ENCODE measurements around the gene L3MBTL4.

The L3MBTL4 gene

DNA sequence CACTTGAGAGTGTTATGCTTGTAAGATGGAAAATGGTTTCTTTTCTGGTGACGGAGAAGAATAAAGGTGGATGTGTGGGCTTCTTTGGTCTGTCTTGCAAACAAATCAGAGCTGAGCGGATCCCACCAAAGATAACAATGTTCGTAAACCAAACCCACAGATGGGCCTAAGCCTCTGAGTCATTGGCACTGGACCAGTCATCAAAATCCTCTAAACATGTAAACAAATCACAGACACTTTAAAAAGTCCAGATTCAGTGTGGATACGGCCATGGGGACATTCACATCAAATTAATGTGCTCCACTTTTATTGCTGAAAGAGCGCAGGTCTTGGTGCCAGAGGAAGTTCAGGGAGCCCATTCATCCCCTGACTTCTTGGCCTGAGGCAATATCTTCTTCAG is 458.9 kb downstream of the L3MBTL4 start:
- H3K4me3 ChIP-seq (ENCODE audit: low read depth, low read length): no peak overlapping the region
- no peak overlapping the region for H3K27ac ChIP-seq (ENCODE audit: low read depth, low read length)
- no peak overlapping the region for H2AFZ ChIP-seq (ENCODE audit: low read length, unreplicated experiment)
- H3K79me2 ChIP-seq (ENCODE audit: control insufficient read depth, insufficient read depth, low read length, unreplicated experiment): no peaks in the 10 kb centered on the region
- H3K4me1 ChIP-seq (ENCODE audit: control insufficient read depth, insufficient read depth, low read length, unreplicated experiment): no peaks in the 10 kb centered on the region
- H3K36me3 ChIP-seq (ENCODE audit: insufficient read depth, low read length): no peaks in the 10 kb centered on the region
- peaks cover 17% of the 10 kb centered on the region; the same call in 1 of the 2 replicates for H3K27me3 ChIP-seq (ENCODE audit: insufficient read depth, low read length)

DNA sequence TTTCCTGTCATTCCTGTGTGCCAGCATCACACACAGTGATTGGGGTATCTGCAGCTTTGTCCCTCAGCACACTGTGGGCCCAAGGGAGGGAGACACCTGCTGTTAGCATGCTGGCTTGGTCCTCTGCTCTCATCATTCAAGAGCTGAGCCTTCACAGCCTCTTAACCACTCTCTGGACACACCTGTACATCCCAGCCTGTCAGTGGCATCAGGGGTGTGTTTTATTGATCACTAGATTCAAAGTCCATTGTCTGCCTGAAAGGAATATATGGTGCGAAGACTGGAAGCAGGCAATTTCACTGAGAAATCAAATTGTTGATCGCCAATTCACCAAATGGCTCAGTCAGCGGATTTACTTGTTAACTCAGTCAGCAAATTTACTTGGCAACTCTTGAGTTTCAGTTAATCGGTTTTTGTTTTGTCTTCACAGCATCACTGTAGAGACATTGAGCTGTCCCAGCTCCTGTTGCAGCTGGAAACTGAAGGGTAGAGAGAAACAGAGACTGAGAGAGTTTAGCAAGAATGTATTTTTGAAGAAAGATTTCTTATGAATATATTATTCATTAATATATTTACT is 463.1 kb downstream of the L3MBTL4 start:
- peaks cover 8% of the 10 kb centered on the region; the same call in 1 of the 2 replicates for H3K27me3 ChIP-seq (ENCODE audit: insufficient read depth, low read length)
- H3K27ac ChIP-seq (ENCODE audit: low read depth, low read length): no peak overlapping the region
- no peaks in the 10 kb centered on the region for H3K79me2 ChIP-seq (ENCODE audit: control insufficient read depth, insufficient read depth, low read length, unreplicated experiment)
- H3K4me3 ChIP-seq (ENCODE audit: low read depth, low read length): no peak overlapping the region
- no peaks in the 10 kb centered on the region for H3K36me3 ChIP-seq (ENCODE audit: insufficient read depth, low read length)
- H2AFZ ChIP-seq (ENCODE audit: low read length, unreplicated experiment): no peak overlapping the region
- H3K4me1 ChIP-seq (ENCODE audit: control insufficient read depth, insufficient read depth, low read length, unreplicated experiment): no peaks in the 10 kb centered on the region

GRCh38 chr18:5948781-5949180 is 465.9 kb downstream of the L3MBTL4 start:
- Histone ChIP-seq H3K79me2 (ENCODE audit: control insufficient read depth, insufficient read depth, low read length, unreplicated experiment) (no peaks in the 10 kb centered on the region), H3K4me3 (ENCODE audit: low read depth, low read length) (no peak overlapping the region), H3K27me3 (ENCODE audit: insufficient read depth, low read length) (peaks cover 13% of the 10 kb centered on the region; the same call in 1 of the 2 replicates), H2AFZ (ENCODE audit: low read length, unreplicated experiment) (no peak overlapping the region), H3K27ac (ENCODE audit: low read depth, low read length) (no peak overlapping the region), H3K36me3 (ENCODE audit: insufficient read depth, low read length) (no peaks in the 10 kb centered on the region), H3K4me1 (ENCODE audit: control insufficient read depth, insufficient read depth, low read length, unreplicated experiment) (no peaks in the 10 kb centered on the region)

GRCh38 chr18:5948237-5948636 is 466.5 kb downstream of the L3MBTL4 start:
- no peaks in the 10 kb centered on the region for H3K4me1 ChIP-seq (ENCODE audit: control insufficient read depth, insufficient read depth, low read length, unreplicated experiment)
- no peaks in the 10 kb centered on the region for H3K36me3 ChIP-seq (ENCODE audit: insufficient read depth, low read length)
- no peak overlapping the region for H3K27ac ChIP-seq (ENCODE audit: low read depth, low read length)
- H3K4me3 ChIP-seq (ENCODE audit: low read depth, low read length): no peak overlapping the region
- H2AFZ ChIP-seq (ENCODE audit: low read length, unreplicated experiment): no peak overlapping the region
- no peaks in the 10 kb centered on the region for H3K79me2 ChIP-seq (ENCODE audit: control insufficient read depth, insufficient read depth, low read length, unreplicated experiment)
- H3K27me3 ChIP-seq (ENCODE audit: insufficient read depth, low read length): peaks cover 15% of the 10 kb centered on the region; the same call in 1 of the 2 replicates

DNA sequence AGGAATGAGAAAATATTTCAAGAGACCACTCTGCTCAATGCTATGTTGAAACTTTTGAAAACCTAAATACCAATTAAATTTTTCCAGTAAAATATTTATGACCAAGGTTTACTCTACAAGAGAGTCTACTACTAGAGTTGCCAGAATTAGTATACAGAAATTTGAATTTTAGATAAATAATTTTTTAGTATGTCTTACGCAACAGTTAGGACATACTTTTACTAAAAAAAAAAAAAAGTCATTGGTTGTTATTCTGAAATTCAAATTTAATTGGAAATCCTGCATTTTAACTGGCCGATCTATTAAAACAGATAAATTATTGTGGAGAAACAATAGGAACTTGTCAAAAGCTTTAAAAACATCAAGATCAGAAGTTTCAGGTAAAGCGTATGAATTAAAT is 470.3 kb downstream of the L3MBTL4 start:
- Histone ChIP-seq H3K4me1 (ENCODE audit: control insufficient read depth, insufficient read depth, low read length, unreplicated experiment) (no peaks in the 10 kb centered on the region), H3K27me3 (ENCODE audit: insufficient read depth, low read length) (peaks cover 16% of the 10 kb centered on the region; the same call in 1 of the 2 replicates), H3K4me3 (ENCODE audit: low read depth, low read length) (no peak overlapping the region), H3K79me2 (ENCODE audit: control insufficient read depth, insufficient read depth, low read length, unreplicated experiment) (no peaks in the 10 kb centered on the region), H3K27ac (ENCODE audit: low read depth, low read length) (no peak overlapping the region), H3K36me3 (ENCODE audit: insufficient read depth, low read length) (no peaks in the 10 kb centered on the region), H2AFZ (ENCODE audit: low read length, unreplicated experiment) (no peak overlapping the region)

GRCh38 chr18:5943514-5943913 is 471.2 kb downstream of the L3MBTL4 start:
- no peaks in the 10 kb centered on the region for H3K79me2 ChIP-seq (ENCODE audit: control insufficient read depth, insufficient read depth, low read length, unreplicated experiment)
- peaks cover 16% of the 10 kb centered on the region; the same call in 1 of the 2 replicates for H3K27me3 ChIP-seq (ENCODE audit: insufficient read depth, low read length)
- H3K36me3 ChIP-seq (ENCODE audit: insufficient read depth, low read length): no peaks in the 10 kb centered on the region
- H3K4me1 ChIP-seq (ENCODE audit: control insufficient read depth, insufficient read depth, low read length, unreplicated experiment): no peaks in the 10 kb centered on the region
- no peak overlapping the region for H3K27ac ChIP-seq (ENCODE audit: low read depth, low read length)
- H2AFZ ChIP-seq (ENCODE audit: low read length, unreplicated experiment): no peak overlapping the region
- H3K4me3 ChIP-seq (ENCODE audit: low read depth, low read length): no peak overlapping the region

GRCh38 chr18:5942591-5942990 is 472.1 kb downstream of the L3MBTL4 start:
- H3K79me2 ChIP-seq (ENCODE audit: control insufficient read depth, insufficient read depth, low read length, unreplicated experiment): no peaks in the 10 kb centered on the region
- H3K27me3 ChIP-seq (ENCODE audit: insufficient read depth, low read length): peaks cover 14% of the 10 kb centered on the region; the same call in 1 of the 2 replicates
- H2AFZ ChIP-seq (ENCODE audit: low read length, unreplicated experiment): no peak overlapping the region
- H3K36me3 ChIP-seq (ENCODE audit: insufficient read depth, low read length): no peaks in the 10 kb centered on the region
- H3K4me3 ChIP-seq (ENCODE audit: low read depth, low read length): no peak overlapping the region
- H3K27ac ChIP-seq (ENCODE audit: low read depth, low read length): no peak overlapping the region
- H3K4me1 ChIP-seq (ENCODE audit: control insufficient read depth, insufficient read depth, low read length, unreplicated experiment): no peaks in the 10 kb centered on the region

DNA sequence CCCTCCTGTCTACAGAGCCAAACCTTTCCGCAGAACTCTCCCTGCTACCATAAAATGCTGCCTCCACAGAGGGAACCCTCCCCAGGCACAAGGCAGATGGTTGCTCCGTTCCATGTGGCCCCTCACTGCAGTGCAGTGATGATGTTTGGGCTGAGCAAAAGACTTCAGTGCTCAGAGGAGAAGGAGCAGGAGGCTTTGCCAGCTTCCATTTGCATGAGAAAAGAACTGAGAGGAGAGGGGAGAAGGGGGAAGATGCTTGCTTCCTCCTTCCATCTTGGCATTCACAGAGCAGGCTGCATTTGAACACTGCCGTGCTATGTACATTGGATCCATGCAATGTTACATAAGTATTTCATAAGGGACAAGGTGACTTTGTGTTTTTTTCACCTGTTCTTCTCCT is 472.8 kb downstream of the L3MBTL4 start:
- H3K36me3 ChIP-seq (ENCODE audit: insufficient read depth, low read length): no peaks in the 10 kb centered on the region
- peaks cover 11% of the 10 kb centered on the region; the same call in 1 of the 2 replicates for H3K27me3 ChIP-seq (ENCODE audit: insufficient read depth, low read length)
- H3K27ac ChIP-seq (ENCODE audit: low read depth, low read length): no peak overlapping the region
- H2AFZ ChIP-seq (ENCODE audit: low read length, unreplicated experiment): no peak overlapping the region
- H3K4me1 ChIP-seq (ENCODE audit: control insufficient read depth, insufficient read depth, low read length, unreplicated experiment): no peaks in the 10 kb centered on the region
- no peak overlapping the region for H3K4me3 ChIP-seq (ENCODE audit: low read depth, low read length)
- no peaks in the 10 kb centered on the region for H3K79me2 ChIP-seq (ENCODE audit: control insufficient read depth, insufficient read depth, low read length, unreplicated experiment)

GRCh38 chr18:5939801-5940667 is 474.7 kb downstream of the L3MBTL4 start:
- H3K27me3 ChIP-seq (ENCODE audit: insufficient read depth, low read length): peaks cover 17% of the 10 kb centered on the region; the same call in 1 of the 2 replicates
- H3K4me3 ChIP-seq (ENCODE audit: low read depth, low read length): no peak overlapping the region
- no peak overlapping the region for H2AFZ ChIP-seq (ENCODE audit: low read length, unreplicated experiment)
- H3K79me2 ChIP-seq (ENCODE audit: control insufficient read depth, insufficient read depth, low read length, unreplicated experiment): no peaks in the 10 kb centered on the region
- H3K36me3 ChIP-seq (ENCODE audit: insufficient read depth, low read length): no peaks in the 10 kb centered on the region
- H3K4me1 ChIP-seq (ENCODE audit: control insufficient read depth, insufficient read depth, low read length, unreplicated experiment): no peaks in the 10 kb centered on the region
- no peak overlapping the region for H3K27ac ChIP-seq (ENCODE audit: low read depth, low read length)

DNA sequence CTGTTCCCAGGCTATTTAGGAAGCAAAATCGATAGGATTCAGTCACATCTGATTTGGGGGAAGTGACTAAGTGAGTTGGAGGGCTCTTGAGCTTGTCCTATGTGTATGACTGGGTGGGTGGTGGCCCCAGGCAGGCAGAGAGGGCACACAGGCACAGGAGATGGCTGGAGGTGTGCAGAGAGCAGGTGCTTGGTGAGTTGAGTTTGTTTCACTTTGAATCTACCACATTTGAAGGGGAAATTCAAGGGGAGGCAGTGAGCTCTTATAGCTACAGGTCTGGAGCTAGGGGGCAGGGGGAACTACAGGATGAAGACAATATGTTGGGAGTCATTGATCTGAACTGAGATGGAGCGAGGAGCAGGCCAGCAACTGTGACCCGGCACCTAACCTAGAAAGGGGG is 476.9 kb downstream of the L3MBTL4 start:
- H3K27ac ChIP-seq (ENCODE audit: low read depth, low read length): no peak overlapping the region
- H3K27me3 ChIP-seq (ENCODE audit: insufficient read depth, low read length): peaks cover 17% of the 10 kb centered on the region
- H3K79me2 ChIP-seq (ENCODE audit: control insufficient read depth, insufficient read depth, low read length, unreplicated experiment): no peaks in the 10 kb centered on the region
- H3K4me1 ChIP-seq (ENCODE audit: control insufficient read depth, insufficient read depth, low read length, unreplicated experiment): no peaks in the 10 kb centered on the region
- no peak overlapping the region for H2AFZ ChIP-seq (ENCODE audit: low read length, unreplicated experiment)
- no peaks in the 10 kb centered on the region for H3K36me3 ChIP-seq (ENCODE audit: insufficient read depth, low read length)
- H3K4me3 ChIP-seq (ENCODE audit: low read depth, low read length): no peak overlapping the region

- H3K79me2 ChIP-seq (ENCODE audit: control insufficient read depth, insufficient read depth, low read length, unreplicated experiment): no peaks in the 10 kb centered on the region
- no peak overlapping the region for H2AFZ ChIP-seq (ENCODE audit: low read length, unreplicated experiment)
- H3K4me1 ChIP-seq (ENCODE audit: control insufficient read depth, insufficient read depth, low read length, unreplicated experiment): no peaks in the 10 kb centered on the region
- H3K27ac ChIP-seq (ENCODE audit: low read depth, low read length): no peak overlapping the region
- H3K27me3 ChIP-seq (ENCODE audit: insufficient read depth, low read length): peaks cover 19% of the 10 kb centered on the region
- H3K4me3 ChIP-seq (ENCODE audit: low read depth, low read length): no peak overlapping the region
- H3K36me3 ChIP-seq (ENCODE audit: insufficient read depth, low read length): no peaks in the 10 kb centered on the region
Observed at GRCh38 chr18:5937121-5937520, 477.6 kb downstream of the L3MBTL4 start.
